ENCODE measurements around the gene NES.

GRCh38 chr1:156668801-156669637 is 8.2 kb downstream of the NES start:
- TF ChIP-seq TAF1 (IDR thresholded peaks at IDR 0.05; ENCODE audit: low read depth) (no peak), RAD21 (IDR thresholded peaks at IDR 0.05; ENCODE audit: low read depth) (no peak), EP300 (IDR thresholded peaks at IDR 0.05; ENCODE audit: borderline replicate concordance) (no peak), REST (IDR thresholded peaks at IDR 0.05; ENCODE audit: low read depth) (no peak), CEBPB (IDR thresholded peaks at IDR 0.05) (no peak), MAX (IDR thresholded peaks at IDR 0.05) (no peak), YY1 (IDR thresholded peaks at IDR 0.05; ENCODE audit: low read depth) (no peak), CREB1 (IDR thresholded peaks at IDR 0.05; ENCODE audit: low read depth) (no peak), ZBTB7A (IDR thresholded peaks at IDR 0.05; ENCODE audit: low read depth) (no peak), NFIC (IDR thresholded peaks at IDR 0.05) (no peak), TCF12 (IDR thresholded peaks at IDR 0.05; ENCODE audit: low read depth) (no peak), TEAD4 (IDR thresholded peaks at IDR 0.05) (no peak), FOXM1 (IDR thresholded peaks at IDR 0.05; ENCODE audit: borderline replicate concordance, low read depth) (no peak), EGR1 (IDR thresholded peaks at IDR 0.05) (no peak)

Data from Ishikawa (cell line).